HG02588 (cell line): ENCODE measurements around the gene EMX2.

Experiments used
- ATAC-seq: cut with Tn5 transposase; IDR thresholded peaks from one replicate; pipeline ENCODE4 v1.9.1; 2021; ENCODE audit warnings: mild to moderate bottlenecking, moderate library complexity; ENCODE audit not compliant: unreplicated experiment

Gene EMX2

DNA sequence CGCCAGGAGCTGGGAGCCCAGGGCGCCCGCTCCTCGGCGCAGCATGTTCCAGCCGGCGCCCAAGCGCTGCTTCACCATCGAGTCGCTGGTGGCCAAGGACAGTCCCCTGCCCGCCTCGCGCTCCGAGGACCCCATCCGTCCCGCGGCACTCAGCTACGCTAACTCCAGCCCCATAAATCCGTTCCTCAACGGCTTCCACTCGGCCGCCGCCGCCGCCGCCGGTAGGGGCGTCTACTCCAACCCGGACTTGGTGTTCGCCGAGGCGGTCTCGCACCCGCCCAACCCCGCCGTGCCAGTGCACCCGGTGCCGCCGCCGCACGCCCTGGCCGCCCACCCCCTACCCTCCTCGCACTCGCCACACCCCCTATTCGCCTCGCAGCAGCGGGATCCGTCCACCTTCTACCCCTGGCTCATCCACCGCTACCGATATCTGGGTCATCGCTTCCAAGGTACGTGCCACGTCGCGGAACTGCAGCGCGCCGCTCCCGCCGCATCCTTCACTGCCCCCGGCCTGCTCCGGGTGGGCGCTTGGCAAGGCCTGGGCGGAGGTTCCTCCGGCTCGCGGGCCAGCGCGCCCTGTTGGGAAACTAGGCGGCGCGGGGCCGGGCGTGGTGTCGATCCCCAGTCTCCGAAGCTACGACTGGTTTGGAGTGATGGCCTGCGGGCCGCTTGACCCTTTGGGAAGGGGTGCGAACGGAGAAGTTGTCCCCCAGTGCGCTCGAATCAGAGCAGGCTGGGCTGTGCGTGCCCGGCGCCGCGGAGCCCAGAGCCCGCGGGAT is 868 bp downstream of the EMX2 start:
- no peak for ATAC-seq

DNA sequence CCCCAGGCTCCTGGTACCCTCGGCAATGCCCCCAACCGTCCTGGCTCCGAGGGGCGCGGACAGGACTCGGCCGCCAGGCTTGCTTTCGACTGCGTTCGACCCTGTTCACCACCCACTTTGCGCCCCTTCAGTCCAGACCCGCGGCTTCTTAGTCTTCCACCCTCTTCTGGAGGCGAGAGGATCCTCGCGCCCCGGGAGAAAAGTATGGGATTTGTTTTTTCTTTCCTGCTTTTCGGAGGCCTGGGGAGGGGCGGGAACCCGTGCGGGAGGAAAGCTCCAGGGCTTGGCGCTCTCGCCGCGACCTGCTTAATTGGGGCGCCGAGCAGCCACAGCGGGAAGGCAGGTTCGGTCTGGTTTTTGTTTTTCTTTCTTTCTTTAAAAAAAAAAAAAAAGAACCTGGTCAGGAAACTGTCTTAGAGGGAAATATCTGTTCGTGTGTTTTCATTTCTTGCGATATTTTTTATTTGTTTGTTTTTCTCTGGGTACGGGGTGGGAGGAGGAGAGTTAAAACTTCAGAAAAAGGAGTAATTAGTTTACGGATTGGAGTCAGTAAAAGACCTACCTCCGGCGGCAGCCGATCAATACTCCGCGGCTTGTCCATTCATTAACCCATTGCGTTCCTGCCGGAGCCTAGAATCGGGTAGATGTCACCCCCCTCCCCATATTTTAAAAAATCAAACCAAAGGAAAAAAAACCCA is 1.6 kb downstream of the EMX2 start:
- no peak for ATAC-seq

DNA sequence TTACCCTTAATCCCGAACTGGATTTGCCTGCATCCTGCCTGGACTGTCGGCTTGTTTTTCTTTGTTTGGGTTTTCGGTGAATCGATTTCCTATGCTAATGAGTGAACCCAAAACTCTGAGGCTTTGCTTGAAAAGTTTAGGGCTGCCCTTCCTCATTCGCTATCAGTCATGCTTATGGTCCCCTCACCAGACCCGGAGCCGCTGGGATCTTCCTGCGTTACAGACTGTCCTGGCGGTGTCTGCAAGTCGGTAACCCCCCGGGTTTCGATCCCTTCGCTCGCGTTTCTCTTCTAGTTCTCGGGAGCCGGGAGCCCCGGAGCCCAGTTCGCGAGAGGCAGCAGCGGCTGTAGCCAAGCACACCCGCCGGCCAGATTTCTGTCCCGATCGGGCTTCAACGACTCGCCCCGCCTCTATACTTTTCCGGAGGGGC is 2.2 kb downstream of the EMX2 start:
- no peak for ATAC-seq

DNA sequence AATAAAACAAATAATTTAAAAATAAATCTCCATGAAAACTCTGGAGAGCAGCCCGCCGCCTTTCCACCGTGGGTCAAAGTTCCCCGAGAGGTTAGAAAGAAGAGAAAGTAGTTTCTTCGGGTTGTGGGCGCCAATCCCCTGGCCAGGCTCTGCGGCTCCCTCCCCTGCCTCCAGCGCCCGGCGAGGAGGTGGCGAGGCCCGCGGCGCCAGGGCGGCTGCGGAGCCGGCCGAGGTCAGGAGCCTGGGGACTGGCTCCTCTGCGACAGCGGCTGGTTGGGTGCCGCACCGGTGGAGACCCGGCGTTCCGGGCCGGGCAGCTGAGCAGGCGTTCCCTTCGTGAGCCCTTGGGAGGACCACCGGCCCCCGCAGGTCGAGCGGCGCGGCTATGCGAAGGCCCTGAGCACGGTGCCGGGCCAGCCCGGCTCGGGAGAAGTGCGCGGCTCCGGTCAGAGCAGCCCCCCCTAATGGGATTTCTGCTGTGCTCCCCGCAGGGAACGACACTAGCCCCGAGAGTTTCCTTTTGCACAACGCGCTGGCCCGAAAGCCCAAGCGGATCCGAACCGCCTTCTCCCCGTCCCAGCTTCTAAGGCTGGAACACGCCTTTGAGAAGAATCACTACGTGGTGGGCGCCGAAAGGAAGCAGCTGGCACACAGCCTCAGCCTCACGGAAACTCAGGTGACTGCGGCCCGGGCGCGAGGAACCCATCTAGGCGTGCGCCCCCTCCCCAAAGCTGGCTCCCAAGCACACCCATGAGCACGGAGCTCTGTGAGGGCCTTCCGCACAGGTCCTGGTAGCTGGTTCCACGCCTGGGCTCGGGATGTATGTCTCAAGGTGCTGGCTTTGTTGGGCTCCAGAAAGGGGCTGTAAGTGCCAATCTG is 2.8 kb downstream of the EMX2 start:
- ATAC-seq = no peak

DNA sequence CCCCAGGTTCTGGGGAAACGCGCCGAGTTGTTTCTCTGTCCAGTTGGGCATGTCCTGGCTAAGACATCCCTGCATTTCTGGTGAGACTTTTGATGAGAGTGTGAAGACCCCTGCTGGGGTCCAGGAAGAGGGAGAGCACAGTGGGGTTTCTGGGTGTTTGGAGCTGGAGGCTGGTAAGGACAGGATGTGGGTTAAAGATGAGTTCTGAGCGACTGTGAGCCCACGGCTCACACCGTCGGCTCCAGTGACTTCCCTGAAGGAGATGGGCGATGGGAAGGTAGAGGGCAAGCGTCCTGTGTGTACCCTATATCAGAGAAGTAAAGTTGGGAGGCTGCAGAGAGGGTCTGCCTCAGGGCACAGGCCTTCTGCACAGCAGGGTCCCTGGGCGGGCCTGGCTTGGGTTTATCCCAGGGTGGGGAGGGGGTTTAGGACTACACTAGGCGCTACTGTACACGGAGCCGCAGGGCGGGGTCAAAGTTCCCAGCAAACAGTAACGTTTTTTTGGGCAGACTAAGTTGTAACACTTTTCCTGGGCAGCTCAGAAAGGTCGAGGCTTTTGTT is 3.6 kb downstream of the EMX2 start:
- no peak for ATAC-seq

DNA sequence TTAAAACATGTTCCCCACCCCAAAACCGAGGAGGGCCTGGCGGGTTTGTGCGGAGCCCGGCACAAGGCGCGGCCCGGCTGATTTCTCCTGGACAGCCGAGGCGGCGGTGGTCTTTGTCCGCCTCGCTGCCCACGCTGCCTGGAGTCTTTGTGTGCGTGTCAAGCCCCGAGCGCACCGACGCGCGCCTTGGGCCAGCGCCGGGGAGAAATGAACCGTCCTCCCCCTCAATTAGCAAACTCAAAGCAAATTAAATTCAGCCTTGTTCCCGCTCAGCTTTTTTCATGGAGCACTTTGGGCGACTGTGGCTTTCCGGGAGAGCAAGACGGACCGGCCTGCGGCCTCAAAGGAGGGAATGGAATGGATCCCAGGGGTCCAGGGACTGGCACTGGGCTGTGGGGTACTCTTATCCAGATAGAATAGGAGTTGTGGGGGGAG is 4.1 kb downstream of the EMX2 start:
- no peak for ATAC-seq

DNA sequence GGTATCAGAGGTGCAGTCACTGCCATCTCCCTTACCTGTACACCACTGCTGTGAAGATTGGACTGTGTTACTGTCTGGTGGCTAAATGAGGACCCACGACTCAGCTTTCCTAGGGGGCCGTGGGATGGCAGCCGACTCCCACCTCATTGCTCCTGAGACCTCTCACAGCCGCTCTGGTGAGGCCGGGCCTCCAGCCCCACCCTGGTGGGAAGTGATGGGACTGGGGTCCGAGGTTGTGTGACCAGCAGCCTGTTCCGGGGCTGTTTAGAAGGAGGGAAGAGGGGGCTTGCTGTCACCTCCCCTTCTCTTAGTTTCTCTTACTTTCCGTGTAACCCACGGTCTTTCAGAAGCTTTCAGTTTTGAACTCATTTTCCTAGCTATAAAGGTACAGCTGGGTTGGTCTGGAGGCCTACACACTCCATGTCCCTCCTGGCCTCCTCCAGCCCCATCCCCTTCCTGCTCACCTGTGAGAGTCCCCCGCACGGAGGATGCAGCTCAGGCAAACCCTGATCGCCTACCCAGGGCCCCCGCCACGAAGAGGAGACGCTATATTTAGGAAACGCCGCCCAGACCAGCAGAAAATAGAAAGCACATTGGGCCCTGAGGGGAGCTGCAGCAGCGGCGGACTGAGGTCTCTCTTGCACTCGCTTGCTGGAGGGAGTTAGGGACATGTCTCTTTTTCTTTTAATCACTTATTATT is 4.6 kb downstream of the EMX2 start:
- ATAC-seq = no peak

DNA sequence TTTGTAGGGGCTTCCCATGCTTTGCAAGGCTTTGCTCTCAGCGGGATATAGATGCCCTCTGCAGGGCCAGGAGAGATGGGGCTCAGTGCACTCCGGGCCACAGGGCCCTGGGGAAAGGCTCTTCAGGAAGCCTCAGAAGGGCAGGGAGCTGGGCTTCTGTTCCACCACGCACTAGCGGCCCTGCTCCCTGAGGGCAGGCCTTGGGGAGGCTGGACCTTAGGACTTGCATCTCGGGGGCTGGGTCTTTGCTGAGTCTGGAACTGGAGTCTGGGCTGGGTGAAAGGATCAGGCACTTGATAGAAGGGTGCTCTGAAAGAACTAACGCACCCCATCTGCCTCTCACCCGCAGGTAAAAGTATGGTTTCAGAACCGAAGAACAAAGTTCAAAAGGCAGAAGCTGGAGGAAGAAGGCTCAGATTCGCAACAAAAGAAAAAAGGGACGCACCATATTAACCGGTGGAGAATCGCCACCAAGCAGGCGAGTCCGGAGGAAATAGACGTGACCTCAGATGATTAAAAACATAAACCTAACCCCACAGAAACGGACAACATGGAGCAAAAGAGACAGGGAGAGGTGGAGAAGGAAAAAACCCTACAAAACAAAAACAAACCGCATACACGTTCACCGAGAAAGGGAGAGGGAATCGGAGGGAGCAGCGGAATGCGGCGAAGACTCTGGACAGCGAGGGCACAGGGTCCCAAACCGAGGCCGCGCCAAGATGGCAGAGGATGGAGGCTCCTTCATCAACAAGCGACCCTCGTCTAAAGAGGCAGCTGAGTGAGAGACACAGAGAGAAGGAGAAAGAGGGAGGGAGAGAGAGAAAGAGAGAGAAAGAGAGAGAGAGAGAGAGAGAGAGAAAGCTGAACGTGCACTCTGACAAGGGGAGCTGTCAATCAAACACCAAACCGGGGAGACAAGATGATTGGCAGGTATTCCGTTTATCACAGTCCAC is 5.4 kb downstream of the EMX2 start:
- ATAC-seq = no peak

DNA sequence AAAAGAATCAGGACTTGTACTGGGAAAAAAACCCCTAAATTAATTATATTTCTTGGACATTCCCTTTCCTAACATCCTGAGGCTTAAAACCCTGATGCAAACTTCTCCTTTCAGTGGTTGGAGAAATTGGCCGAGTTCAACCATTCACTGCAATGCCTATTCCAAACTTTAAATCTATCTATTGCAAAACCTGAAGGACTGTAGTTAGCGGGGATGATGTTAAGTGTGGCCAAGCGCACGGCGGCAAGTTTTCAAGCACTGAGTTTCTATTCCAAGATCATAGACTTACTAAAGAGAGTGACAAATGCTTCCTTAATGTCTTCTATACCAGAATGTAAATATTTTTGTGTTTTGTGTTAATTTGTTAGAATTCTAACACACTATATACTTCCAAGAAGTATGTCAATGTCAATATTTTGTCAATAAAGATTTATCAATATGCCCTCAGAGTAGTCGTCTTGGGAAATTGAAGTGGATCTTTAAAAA is 6.6 kb downstream of the EMX2 start:
- no peak for ATAC-seq

DNA sequence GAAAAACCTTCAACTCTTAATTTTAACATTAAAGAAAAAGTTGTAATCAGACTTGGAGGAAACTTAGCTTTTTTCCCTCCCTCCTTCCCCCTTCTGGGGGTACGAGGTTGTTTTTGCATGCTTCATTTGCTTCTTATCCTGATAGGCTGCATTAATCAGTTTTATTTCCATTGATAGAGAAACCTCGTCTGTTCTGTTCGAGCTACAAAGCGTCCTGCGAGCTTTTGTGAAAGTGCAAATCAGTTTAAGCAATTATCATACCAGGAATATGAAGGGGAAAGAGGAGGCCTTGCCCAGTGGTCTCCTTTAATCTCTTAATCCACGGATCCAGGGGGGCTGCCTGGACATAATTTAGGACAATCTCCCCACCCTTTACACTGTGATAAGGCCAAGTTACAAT is 7.5 kb downstream of the EMX2 start:
- ATAC-seq = no peak

DNA sequence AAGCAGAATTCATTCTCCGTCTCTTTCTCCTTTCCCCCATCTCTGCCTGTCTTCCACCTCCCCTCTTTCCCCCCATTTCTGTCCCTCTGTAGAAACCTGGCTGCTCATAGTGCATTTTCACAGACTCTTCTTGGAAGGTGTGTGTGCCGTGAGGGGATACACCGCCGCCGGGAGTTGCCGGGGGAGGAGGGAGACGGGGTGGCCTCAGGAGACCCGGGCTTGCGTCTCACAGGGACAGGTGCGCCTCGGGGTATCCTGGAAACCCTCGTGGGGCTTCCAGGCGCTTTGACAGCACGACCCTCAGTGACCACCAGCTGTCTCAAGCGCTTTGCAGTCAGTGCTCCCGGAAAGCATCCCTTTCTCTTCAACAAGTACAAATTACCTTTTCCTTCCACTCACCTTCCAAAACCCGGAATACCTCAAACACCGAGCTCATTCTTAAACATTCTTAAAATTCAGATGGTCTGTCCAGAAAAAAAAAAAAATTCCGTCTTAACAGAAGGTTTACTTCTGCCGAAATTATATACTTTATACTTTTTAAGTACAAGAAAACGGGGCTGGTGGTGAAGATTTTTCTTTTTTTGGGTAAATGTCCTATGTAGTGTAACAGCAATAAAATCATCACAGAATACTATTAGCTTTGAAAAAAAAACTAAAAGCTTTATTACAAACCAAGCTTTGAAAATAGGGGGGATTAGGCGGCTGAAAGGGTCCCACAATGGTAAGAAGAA is 8.2 kb downstream of the EMX2 start:
- ATAC-seq = no peak

DNA sequence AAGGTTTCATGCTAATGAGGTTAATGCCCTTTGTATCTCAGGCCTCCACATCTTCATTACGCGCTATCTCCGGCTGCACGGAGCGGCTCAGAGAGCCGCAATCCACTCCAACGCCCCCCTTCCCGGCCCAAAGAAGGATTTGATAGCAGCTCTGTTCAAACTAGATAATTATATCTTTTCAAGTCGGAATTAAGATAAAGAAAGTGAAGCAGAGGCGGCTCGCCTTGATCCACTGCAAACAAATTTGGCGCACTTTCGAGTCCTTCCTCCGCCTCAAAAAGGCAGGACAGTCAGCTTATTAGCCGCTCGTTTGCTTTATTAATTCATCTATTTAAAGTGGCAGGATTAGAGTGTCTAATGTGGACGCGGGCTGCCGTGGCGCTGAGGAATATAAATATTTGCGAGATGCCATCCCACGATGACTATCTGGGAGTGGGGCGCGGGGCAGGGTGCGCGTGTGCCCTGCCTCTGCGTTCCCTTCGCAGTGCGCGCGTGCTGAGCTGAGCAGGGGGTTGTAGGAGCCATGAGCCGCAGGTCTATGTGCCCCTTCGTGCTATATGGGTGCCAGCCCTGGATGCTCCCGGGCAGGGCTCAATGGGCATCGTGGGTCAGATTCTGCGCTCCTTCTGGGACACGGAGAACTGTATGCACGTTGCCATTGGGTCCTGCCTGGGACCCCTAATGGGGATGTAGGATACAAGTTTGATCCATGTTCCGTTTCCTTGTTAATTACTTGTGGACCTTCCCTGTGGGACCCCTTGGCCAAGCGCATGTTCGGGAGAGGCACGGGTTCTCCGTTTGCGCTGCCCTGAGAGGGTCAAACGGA is 9.0 kb downstream of the EMX2 start:
- ATAC-seq = no peak

DNA sequence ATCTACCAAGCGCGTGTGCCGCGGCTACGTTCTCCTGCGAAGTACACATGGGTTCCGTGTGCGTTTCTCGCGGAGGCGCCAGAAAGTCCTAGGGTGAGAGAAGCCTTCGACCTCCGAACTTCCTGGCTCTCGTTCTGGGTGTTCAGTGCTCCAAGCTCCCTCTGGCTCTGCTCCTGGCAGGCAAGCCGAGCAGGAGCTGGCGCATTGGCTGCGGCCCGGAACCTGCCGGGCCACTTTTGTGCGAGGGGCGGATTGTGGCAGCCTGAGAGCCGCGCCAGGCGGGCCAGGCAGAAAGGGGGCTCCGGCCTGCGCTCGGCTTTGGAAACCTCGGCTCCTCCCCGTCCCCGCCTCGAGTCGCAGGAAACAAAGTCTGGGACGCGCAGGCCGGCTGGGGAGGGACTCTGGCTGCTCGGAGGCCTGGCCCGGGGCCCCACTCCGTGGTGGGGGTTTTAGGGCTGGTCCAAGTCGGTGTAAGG is 9.6 kb downstream of the EMX2 start:
- ATAC-seq = no peak

DNA sequence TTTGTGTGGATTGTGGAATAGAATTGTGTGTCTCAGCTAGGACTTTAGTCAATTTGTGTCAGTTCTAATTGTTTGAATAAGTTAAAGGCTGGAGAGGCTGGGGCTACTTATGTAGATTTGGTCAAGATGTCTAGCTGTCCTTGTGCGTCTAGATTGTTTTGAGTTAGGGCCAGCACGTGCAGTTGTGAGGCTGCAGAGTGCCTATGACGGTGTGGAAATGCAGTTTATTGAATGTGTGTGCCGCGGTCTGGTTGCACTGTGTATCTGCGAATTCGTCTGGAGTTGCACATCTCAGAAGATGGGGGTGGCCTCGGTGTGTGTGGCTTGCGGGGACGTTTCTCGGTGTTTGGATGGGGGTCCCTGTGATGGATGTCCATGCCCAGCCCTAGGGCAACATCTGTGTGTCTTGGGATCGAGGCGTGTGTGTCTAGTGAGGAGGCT is 10.2 kb downstream of the EMX2 start:
- ATAC-seq = no peak

DNA sequence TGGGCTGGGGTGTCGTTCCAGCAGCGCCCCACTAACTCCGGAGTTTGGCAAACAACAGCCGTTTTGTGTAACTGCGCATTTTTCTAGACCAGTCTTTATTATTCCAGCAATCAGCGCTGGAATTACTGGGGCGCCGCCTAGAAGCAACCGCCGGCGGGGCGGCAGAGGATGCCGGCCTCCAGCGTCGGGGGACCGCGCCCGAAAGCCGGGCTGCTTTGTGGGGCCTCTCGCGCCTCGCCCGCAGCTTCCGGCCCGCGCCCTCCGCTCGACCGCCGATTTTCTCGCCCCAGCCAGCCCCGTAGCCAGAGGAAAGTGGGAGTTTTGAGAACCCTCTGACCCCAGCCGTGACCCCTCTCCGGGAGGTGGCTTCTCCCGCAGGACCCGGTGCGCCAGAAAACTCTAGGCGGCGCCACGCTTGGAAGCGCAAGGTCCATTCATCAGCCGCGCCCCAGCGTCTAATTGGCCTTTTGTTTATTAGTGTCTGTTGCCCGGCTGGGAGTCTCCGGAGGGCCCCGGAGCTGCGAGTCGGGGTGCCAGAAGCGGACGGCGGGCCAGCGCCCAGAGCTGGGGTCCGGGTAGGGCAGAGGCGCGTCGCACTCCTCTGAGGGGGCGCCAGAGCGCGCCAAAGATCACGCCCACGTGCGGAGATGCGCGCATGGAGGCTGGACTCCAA is 10.7 kb downstream of the EMX2 start:
- no peak for ATAC-seq

DNA sequence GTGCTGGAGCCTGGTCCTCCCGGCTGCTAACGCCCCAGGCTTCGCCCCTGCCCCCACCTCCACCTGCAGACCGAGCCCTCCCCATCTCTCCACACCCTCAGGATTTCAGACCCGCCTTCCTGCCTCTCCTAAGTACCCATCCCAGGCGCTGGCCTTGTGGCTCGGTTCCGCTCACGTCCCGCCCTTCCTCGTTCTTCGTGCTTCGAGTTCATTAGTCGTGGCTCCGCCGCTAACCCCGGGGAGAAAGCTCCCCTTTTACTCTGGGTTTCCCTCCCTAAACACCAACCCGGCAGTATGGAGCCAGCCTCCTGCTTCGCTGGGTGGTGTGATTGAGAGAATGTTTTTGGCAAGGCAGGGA is 11.2 kb downstream of the EMX2 start:
- no peak for ATAC-seq

DNA sequence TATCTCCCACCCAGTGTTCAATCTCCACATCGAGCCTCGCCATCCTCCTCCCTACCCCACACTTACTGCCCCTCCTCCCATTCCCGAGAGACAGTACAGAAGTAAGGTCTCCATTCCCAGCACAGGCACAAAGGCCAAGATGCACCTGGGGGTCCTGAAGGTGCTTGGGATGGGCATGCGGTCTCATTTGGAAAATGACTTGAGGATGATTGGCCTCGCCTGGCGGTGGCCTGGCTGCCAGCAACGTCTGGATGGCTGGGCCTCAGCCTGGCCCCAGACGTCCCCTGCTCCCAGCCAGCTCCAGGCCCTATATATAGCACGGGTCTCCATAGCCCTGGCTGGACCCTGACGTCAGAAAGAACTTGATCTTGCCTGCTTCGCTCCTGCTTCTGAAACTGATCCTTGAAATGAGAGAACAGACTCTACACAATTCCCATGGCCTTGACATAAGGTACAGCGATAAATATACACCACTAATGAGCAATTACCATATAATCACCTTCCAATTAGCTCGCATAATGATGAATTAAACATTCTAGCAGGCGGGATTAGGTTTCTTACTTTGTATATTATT is 11.8 kb downstream of the EMX2 start:
- no peak for ATAC-seq
